Endothelial cell of umbilical vein (primary cell): ENCODE results near the gene BCAS3. TPM values are rescaled to one million over a fixed set of nuclear protein-coding genes. Genes with fewer than 3 reads are reported as not detected.

Source experiments
- BruUV-seq: library from RNA; stranded (reverse); fragments of 400-500 nt; replicated peaks from 2 replicates; lab custom pipeline; 2021; lab: Mats Ljungman, UMichigan
- CTCF ChIA-PET: fragments of 300-600, 350-600 bp; sonication (Branson Sonifier 250); formaldehyde crosslinking; loops from one replicate; lab custom pipeline; 2021; ENCODE audit warnings: antibody characterized with exemption, inconsistent platforms; lab: Charles Lee
- POLR2A ChIA-PET: fragments of 300-600, 350-600 bp; sonication (Branson Sonifier 250); formaldehyde crosslinking; loops from one replicate; lab custom pipeline; 2021; ENCODE audit warnings: antibody characterized with exemption, inconsistent platforms; lab: Charles Lee
- DNase-seq: peaks from one replicate; pipeline ENCODE4 v3.0.0-alpha.2; 2011; ENCODE audit warnings: low read depth, low spot score
- FAIRE-seq: peaks from 2 replicates; lab custom pipeline; 2011; peaks lifted over from hg19 to GRCh38; lab: Jason Lieb, UNC
- H2AFZ ChIP-seq: 2 replicates; pipeline ENCODE4 v1.6.0; 2012; ENCODE audit warnings: low read depth, low read length, control low read depth, inconsistent platforms
- H3K27ac ChIP-seq: 2 replicates; pipeline ENCODE4 v1.5.1; 2011; ENCODE audit warnings: low read depth, mild to moderate bottlenecking, control low read depth, low read length, moderate library complexity; ENCODE audit not compliant: insufficient read depth
- H3K27me3 ChIP-seq, 2 experiments: 2 replicates each; pipeline versions ENCODE4 v1.6.0 to v1.6.1; 2011; ENCODE audit warnings: low read length in 2 of 2, mixed read lengths in 1 of 2; ENCODE audit not compliant: control insufficient read depth in 2 of 2, insufficient read depth in 2 of 2
- H3K36me3 ChIP-seq, 2 experiments: 2 replicates in 1 of 2; 3 replicates in 1 of 2; pipeline ENCODE4 v1.5.1; 2011; ENCODE audit warnings: low read length in 2 of 2, mild to moderate bottlenecking in 1 of 2, moderate library complexity in 1 of 2; ENCODE audit not compliant: control insufficient read depth in 2 of 2, insufficient read depth in 2 of 2; ENCODE audit errors: extremely low read depth in 1 of 2
- H3K4me1 ChIP-seq: 3 replicates; pipeline ENCODE4 v1.5.1; 2011; ENCODE audit warnings: mild to moderate bottlenecking, low read length; ENCODE audit not compliant: control insufficient read depth, insufficient read depth; ENCODE audit errors: extremely low read depth
- H3K4me2 ChIP-seq: 2 replicates; pipeline ENCODE4 v1.6.1; 2011; ENCODE audit warnings: low read length, control low read depth, mixed read lengths; ENCODE audit not compliant: insufficient read depth
- H3K4me3 ChIP-seq, 3 experiments: fragments of 200-600 bp in 1 of 3; sonication (generic), shearing (Covaris generic) in 1 of 3; replicated peaks in 1 of 3; 2 replicates each; pipeline ENCODE4 v1.5.1; 2011 to 2016; ENCODE audit warnings: control low read depth in 3 of 3, low read length in 3 of 3, mild to moderate bottlenecking in 2 of 3, inconsistent platforms in 1 of 3, low read depth in 1 of 3, moderate library complexity in 1 of 3; ENCODE audit not compliant: insufficient read depth in 1 of 3
- H3K79me2 ChIP-seq: 2 replicates; pipeline ENCODE4 v1.6.0; 2012; ENCODE audit warnings: low read length, inconsistent platforms; ENCODE audit not compliant: control insufficient read depth, insufficient read depth
- H3K9ac ChIP-seq: replicated peaks from 2 replicates; pipeline ENCODE3; 2011; ENCODE audit warnings: low read length, control low read depth; ENCODE audit not compliant: insufficient read depth; ENCODE audit errors: extremely low read depth
- H3K9me1 ChIP-seq: replicated peaks from 3 replicates; pipeline ENCODE4 v1.6.0; 2011; ENCODE audit warnings: mild to moderate bottlenecking, low read length; ENCODE audit not compliant: control insufficient read depth, insufficient read depth; ENCODE audit errors: extremely low read depth
- H3K9me3 ChIP-seq: replicated peaks from 2 replicates; pipeline ENCODE4 v1.5.1; 2012; ENCODE audit warnings: low read length, inconsistent platforms; ENCODE audit not compliant: control insufficient read depth, insufficient read depth
- H4K20me1 ChIP-seq: replicated peaks from 2 replicates; pipeline ENCODE3; 2011; ENCODE audit warnings: mild to moderate bottlenecking, low read length; ENCODE audit not compliant: control insufficient read depth, insufficient read depth; ENCODE audit errors: extremely low read depth
- EZH2 ChIP-seq: IDR thresholded peaks from 2 replicates; pipeline ENCODE4 v1.6.1; 2012; ENCODE audit warnings: borderline replicate concordance, low read depth, mild to moderate bottlenecking, moderate library complexity, low read length, inconsistent platforms; ENCODE audit not compliant: severe bottlenecking
- FOS ChIP-seq: IDR thresholded peaks from 2 replicates; pipeline ENCODE4 v1.6.1; 2011; ENCODE audit warnings: mild to moderate bottlenecking, low read length, moderate library complexity, borderline replicate concordance; ENCODE audit not compliant: insufficient read depth
- GATA2 ChIP-seq: IDR thresholded peaks from 2 replicates; pipeline ENCODE4 v1.7.0; 2011; ENCODE audit warnings: low read depth, mild to moderate bottlenecking, moderate library complexity, mixed read lengths, low read length; ENCODE audit not compliant: insufficient read length, insufficient read depth
- JUN ChIP-seq: IDR thresholded peaks from 2 replicates; pipeline ENCODE4 v1.6.1; 2011; ENCODE audit warnings: borderline replicate concordance, low read depth; ENCODE audit not compliant: insufficient read length, insufficient read depth
- MYC ChIP-seq: IDR thresholded peaks from one replicate; pipeline ENCODE4 v1.6.1; 2011; ENCODE audit warnings: mild to moderate bottlenecking, low read depth, low read length
- POLR2A ChIP-seq: IDR thresholded peaks from 2 replicates; pipeline ENCODE4 v1.6.1; 2012; ENCODE audit warnings: low read depth, mild to moderate bottlenecking, control low read depth, low read length
- POLR2AphosphoS5 ChIP-seq: IDR thresholded peaks from 2 replicates; pipeline ENCODE4 v1.6.1; 2012; ENCODE audit warnings: low read depth, mild to moderate bottlenecking, control low read depth, low read length, moderate library complexity; ENCODE audit not compliant: insufficient read depth
- dilution Hi-C: fragments of 300-500 bp; cut with MboI; formaldehyde crosslinking; loops from one replicate; pipeline ENCODE4 v1.15.0; 2019; ENCODE audit warnings: low sequenced_read_pairs; ENCODE audit not compliant: extremely low pct_ligation_motif_present
- intact Hi-C: fragments of 100-400 bp; cut with micrococcal nuclease; formaldehyde crosslinking; loops from one replicate; pipeline ENCODE4 v1.10.0; 2022
- polyA plus RNA-seq, 4 experiments: library from polyadenylated mRNA; depleted of rRNA in 3 of 4; stranded (reverse) in 3 of 4; unstranded in 1 of 4; fragments of >200 nt; gene quantifications; 2 replicates each; pipeline versions ENCODE4 v1.2.1 to v1.2.3, GENCODE V29; 2011 to 2012; ENCODE audit warnings: missing spikeins in 1 of 4
- total RNA-seq: library from RNA; stranded (reverse); gene quantifications from 2 replicates; pipeline ENCODE4 v1.2.3, GENCODE V29; 2021
- TF ChIP-seq, protein P1 (sequence below), 2 donors: IDR thresholded peaks; 1 replicate in 1 of 2; 2 replicates in 1 of 2; pipeline ENCODE4 v1.5.1; 2011; ENCODE audit warnings: low read length in 2 of 2, mild to moderate bottlenecking in 2 of 2, moderate library complexity in 2 of 2, control low read depth in 1 of 2, inconsistent platforms in 1 of 2, low read depth in 1 of 2; ENCODE audit not compliant: insufficient read depth in 1 of 2; ENCODE audit errors: extremely low read depth in 1 of 2
- TF ChIP-seq, protein P2 (sequence below): IDR thresholded peaks from 2 replicates; pipeline ENCODE4 v1.6.1; 2011; ENCODE audit not compliant: insufficient read depth, insufficient read length

Gene BCAS3
- total and polyA plus RNA-seq, 2 donors (not counting 3 experiments of a cell fraction or from before 2014, with no cell fraction given): 8.2 to 16.0 TPM

DNA sequence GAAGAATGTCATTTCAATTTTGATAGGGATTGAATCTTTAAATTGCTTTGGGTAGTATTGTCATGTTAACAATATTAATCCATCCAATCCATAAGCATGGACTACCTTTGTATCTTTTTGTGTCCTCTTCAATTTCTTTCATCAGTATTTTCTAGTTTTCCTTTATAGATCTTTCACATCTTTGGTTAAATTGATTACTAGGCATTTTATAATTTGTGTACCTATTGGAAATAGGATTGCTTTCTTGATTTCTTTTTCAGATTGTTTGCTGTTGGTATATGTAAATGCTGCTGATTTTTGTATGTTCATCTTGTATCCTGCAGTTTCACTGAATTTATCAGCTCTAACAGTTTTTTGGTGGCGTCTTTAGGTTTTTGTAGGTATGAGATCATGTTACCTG is 24.1 kb upstream of the BCAS3 start:
- intact Hi-C loops (no loop called here), dilution Hi-C loops (no loop called here)
- POLR2A ChIA-PET: no interaction called here
- no peaks in the 10 kb centered on the region for H3K27me3 ChIP-seq
- no peaks in the 10 kb centered on the region for H3K36me3 ChIP-seq
- CTCF ChIA-PET: interaction anchor here (0.9 to 1.4 kb wide), 2 partner anchors 13 to 16 kb away, joined by 5 to 6 read pairs; no protein-coding TSS in a partner anchor
- H3K9ac ChIP-seq: no peak overlapping the region
- no peak overlapping the region for H2AFZ ChIP-seq
- BruUV-seq: no TSS peak
- no peak for FAIRE-seq
- no peak for DNase-seq
- H3K9me1 ChIP-seq: no peaks in the 10 kb centered on the region
- no peaks in the 10 kb centered on the region for H3K9me3 ChIP-seq
- H3K27ac ChIP-seq: no peak overlapping the region
- H3K4me1 ChIP-seq: no peaks in the 10 kb centered on the region
- TF ChIP-seq GATA2 (no peak), FOS (no peak), POLR2A (no peak), EZH2 (no peak), MYC (no peak)
- TF ChIP-seq, protein P1, sequence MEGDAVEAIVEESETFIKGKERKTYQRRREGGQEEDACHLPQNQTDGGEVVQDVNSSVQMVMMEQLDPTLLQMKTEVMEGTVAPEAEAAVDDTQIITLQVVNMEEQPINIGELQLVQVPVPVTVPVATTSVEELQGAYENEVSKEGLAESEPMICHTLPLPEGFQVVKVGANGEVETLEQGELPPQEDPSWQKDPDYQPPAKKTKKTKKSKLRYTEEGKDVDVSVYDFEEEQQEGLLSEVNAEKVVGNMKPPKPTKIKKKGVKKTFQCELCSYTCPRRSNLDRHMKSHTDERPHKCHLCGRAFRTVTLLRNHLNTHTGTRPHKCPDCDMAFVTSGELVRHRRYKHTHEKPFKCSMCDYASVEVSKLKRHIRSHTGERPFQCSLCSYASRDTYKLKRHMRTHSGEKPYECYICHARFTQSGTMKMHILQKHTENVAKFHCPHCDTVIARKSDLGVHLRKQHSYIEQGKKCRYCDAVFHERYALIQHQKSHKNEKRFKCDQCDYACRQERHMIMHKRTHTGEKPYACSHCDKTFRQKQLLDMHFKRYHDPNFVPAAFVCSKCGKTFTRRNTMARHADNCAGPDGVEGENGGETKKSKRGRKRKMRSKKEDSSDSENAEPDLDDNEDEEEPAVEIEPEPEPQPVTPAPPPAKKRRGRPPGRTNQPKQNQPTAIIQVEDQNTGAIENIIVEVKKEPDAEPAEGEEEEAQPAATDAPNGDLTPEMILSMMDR (IDR thresholded peaks at IDR 0.05; ENCODE audit: extremely low read depth in 1 of 2, insufficient read depth in 1 of 2, low read depth in 1 of 2, low read length in 2 of 2): no peak
- peaks cover 27% of the 10 kb centered on the region for H3K79me2 ChIP-seq
- no peaks in the 10 kb centered on the region for H4K20me1 ChIP-seq
- H3K4me2 ChIP-seq: no peak overlapping the region
- H3K4me3 ChIP-seq: no peak overlapping the region

DNA sequence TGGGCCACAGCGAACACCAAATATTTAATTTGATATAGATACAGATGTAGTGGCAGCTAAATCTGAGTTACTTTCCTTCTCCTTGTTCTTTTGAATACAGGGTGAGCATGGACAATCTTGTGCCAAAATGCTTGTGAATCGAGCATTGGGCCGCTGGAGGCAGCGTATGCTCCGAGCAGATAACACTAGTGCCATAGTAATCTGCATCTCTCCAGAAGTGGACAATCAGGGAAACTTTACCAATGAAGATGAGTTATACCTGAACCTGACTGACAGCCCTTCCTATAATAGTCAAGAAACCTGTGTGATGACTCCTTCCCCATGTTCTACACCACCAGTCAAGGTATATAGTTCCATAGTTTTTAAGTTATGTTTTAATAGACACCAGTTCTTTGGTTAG is 21.2 kb upstream of the BCAS3 start:
- no peak overlapping the region for H2AFZ ChIP-seq
- H3K27ac ChIP-seq: no peak overlapping the region
- intact Hi-C loops (no loop called here), dilution Hi-C loops (no loop called here)
- ChIA-PET CTCF (no interaction called here), POLR2A (no interaction called here)
- no peaks in the 10 kb centered on the region for H3K4me1 ChIP-seq
- H3K36me3 ChIP-seq: no peaks in the 10 kb centered on the region
- no peak for DNase-seq
- no peaks in the 10 kb centered on the region for H4K20me1 ChIP-seq
- no peak overlapping the region for H3K4me3 ChIP-seq
- H3K9me1 ChIP-seq: no peaks in the 10 kb centered on the region
- no peak for TF ChIP-seq POLR2AphosphoS5
- no peak for TF ChIP-seq EZH2
- TF ChIP-seq, protein P2, sequence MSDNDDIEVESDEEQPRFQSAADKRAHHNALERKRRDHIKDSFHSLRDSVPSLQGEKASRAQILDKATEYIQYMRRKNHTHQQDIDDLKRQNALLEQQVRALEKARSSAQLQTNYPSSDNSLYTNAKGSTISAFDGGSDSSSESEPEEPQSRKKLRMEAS: no peak
- TF ChIP-seq JUN: no peak
- TF ChIP-seq POLR2A: no peak
- TF ChIP-seq MYC: no peak
- no peak for TF ChIP-seq GATA2
- TF ChIP-seq FOS: no peak
- TF ChIP-seq, protein P1 (IDR thresholded peaks at IDR 0.05; ENCODE audit: extremely low read depth in 1 of 2, insufficient read depth in 1 of 2, low read depth in 1 of 2, low read length in 2 of 2): no peak
- H3K27me3 ChIP-seq: no peaks in the 10 kb centered on the region
- H3K9ac ChIP-seq: no peak overlapping the region
- H3K9me3 ChIP-seq: no peaks in the 10 kb centered on the region
- no peak overlapping the region for H3K4me2 ChIP-seq
- peaks cover 24% of the 10 kb centered on the region for H3K79me2 ChIP-seq
- no peak for FAIRE-seq
- no TSS peak for BruUV-seq
